ENCODE data around the gene SLC5A3.

SLC5A3 gene

GRCh38 chr21:34105947-34106541 lies 32.7 kb downstream of the SLC5A3 start:
- no peak for DNase-seq

- DNase-seq: no peak
Measured at GRCh38 chr21:34107606-34108005, 34.2 kb downstream of the SLC5A3 start.

GRCh38 chr21:34109075-34109474 lies 35.7 kb downstream of the SLC5A3 start:
- no peak for DNase-seq

GRCh38 chr21:34110594-34111202 lies 37.3 kb downstream of the SLC5A3 start:
- no peak for DNase-seq

- no peak for DNase-seq
Measured at GRCh38 chr21:34112316-34113033, 39.1 kb downstream of the SLC5A3 start.

GRCh38 chr21:34113842-34114241 lies 40.5 kb downstream of the SLC5A3 start:
- no peak for DNase-seq

- no peak for DNase-seq
Measured at GRCh38 chr21:34115160-34115559, 41.8 kb downstream of the SLC5A3 start.

- no peak for DNase-seq
Measured at GRCh38 chr21:34116569-34116968, 43.2 kb downstream of the SLC5A3 start.

- DNase-seq: no peak
Measured at GRCh38 chr21:34120867-34121266, 47.5 kb downstream of the SLC5A3 start.

- DNase-seq: no peak
Measured at GRCh38 chr21:34122047-34122446, 48.7 kb downstream of the SLC5A3 start.

Measured in stimulated activated CD4-positive, alpha-beta T cell treated with anti-CD3 and anti-CD28 coated beads, Interleukin-15, amount 100 ng/mL, for 24 hours (primary cell).